Measurements from ENCODE around the gene CDH12. TPM values are rescaled to one million over a fixed set of nuclear protein-coding genes. Genes with fewer than 3 reads are reported as not detected.

Gene CDH12
- polyA plus RNA-seq, 2 of the 4 experiments (the other 2 are of a cell fraction) = 0.04 TPM; not detected in 1

- no peak for ATAC-seq
- ChIA-PET POLR2A (no interaction called here), CTCF (no interaction called here)
These were observed 1068.7 kb downstream of the CDH12 start for GRCh38 chr5:21784487-21784886.

GRCh38 chr5:21783074-21783679 lies 1070.0 kb downstream of the CDH12 start:
- 45% methylated on average over 6 of the region's 6 CpGs for WGBS (ENCODE audit: missing lambda C conversion rate)
- ATAC-seq (no peak), DNase-seq (ENCODE audit: low read depth in 1 of 2, low spot score in 1 of 2) (no peak), FAIRE-seq (no peak)
- no peak overlapping the region for H3K27ac ChIP-seq
- H3K9me3 ChIP-seq = no peaks in the 10 kb centered on the region
- H3K4me3 ChIP-seq = no peak overlapping the region
- TF ChIP-seq HOXB5 (CRISPR knock-in tag; IDR thresholded peaks at IDR 0.05) = no peak
- no peak for TF ChIP-seq HDAC2 (IDR thresholded peaks at IDR 0.05)
- H3K4me1 ChIP-seq = no peaks in the 10 kb centered on the region
- POLR2A ChIA-PET = no interaction called here
- CTCF ChIA-PET = no interaction called here
- H3K4me2 ChIP-seq = no peak overlapping the region

More at GRCh38 chr5:21784487-21784886, 1068.7 kb downstream of the CDH12 start:
- DNase-seq (ENCODE audit: low read depth in 1 of 2, low spot score in 1 of 2) = no peak
- no peak for FAIRE-seq
- no peaks in the 10 kb centered on the region for H3K4me1 ChIP-seq
- no peaks in the 10 kb centered on the region for H3K9me3 ChIP-seq
- TF ChIP-seq CTCF (IDR thresholded peaks at IDR 0.05) (no peak), HES2 (IDR thresholded peaks at IDR 0.05) (no peak), MAFK (IDR thresholded peaks at IDR 0.05; ENCODE audit: partially characterized antibody) (no peak), KDM1A (IDR thresholded peaks at IDR 0.05; ENCODE audit: low read depth) (no peak), ESRRA (IDR thresholded peaks at IDR 0.05; ENCODE audit: borderline replicate concordance, low read length) (no peak), CEBPB (IDR thresholded peaks at IDR 0.05) (no peak), TP53 (CRISPR knock-in tag; IDR thresholded peaks at IDR 0.05) (no peak), NR3C1 (IDR thresholded peaks at IDR 0.05) (no peak), EP300 (IDR thresholded peaks at IDR 0.05) (no peak)
- H3K4me3 ChIP-seq = no peak overlapping the region
- H3K27ac ChIP-seq = no peak overlapping the region
- no peak overlapping the region for H3K4me2 ChIP-seq
- 61% methylated on average over 1 of the region's 1 CpG for WGBS (ENCODE audit: missing lambda C conversion rate)

- CTCF ChIA-PET = no interaction called here
- H3K27ac ChIP-seq = no peak overlapping the region
- FAIRE-seq (no peak), ATAC-seq (no peak), DNase-seq (ENCODE audit: low read depth in 1 of 2, low spot score in 1 of 2) (no peak)
- H3K4me2 ChIP-seq = no peak overlapping the region
- POLR2A ChIA-PET = no interaction called here
- WGBS (ENCODE audit: missing lambda C conversion rate) = 35% methylated on average over 3 of the region's 3 CpGs
- no peak overlapping the region for H3K4me3 ChIP-seq
- H3K9me3 ChIP-seq = no peaks in the 10 kb centered on the region
- no peaks in the 10 kb centered on the region for H3K4me1 ChIP-seq
- no peak for TF ChIP-seq NFE2L2 (conservative IDR thresholded peaks at IDR 0.05; ENCODE audit: low read length)
These were observed 1076.7 kb downstream of the CDH12 start for GRCh38 chr5:21776466-21776865.

- ChIA-PET POLR2A (no interaction called here), CTCF (no interaction called here)
- FAIRE-seq = no peak
- ATAC-seq = no peak
- Histone ChIP-seq H3K27ac (no peak overlapping the region), H3K9me3 (no peaks in the 10 kb centered on the region), H3K4me1 (no peaks in the 10 kb centered on the region), H3K4me3 (no peak overlapping the region), H3K4me2 (no peak overlapping the region)
- peak in 1 of 2 experiments; percentile 11 for DNase-seq (ENCODE audit: low read depth in 1 of 2, low spot score in 1 of 2)
- TF ChIP-seq KDM1A (IDR thresholded peaks at IDR 0.05; ENCODE audit: low read depth) = no peak
- no peak for TF ChIP-seq SREBF2 (IDR thresholded peaks at IDR 0.05)
- TF ChIP-seq NFE2L2 (conservative IDR thresholded peaks at IDR 0.05; ENCODE audit: low read length) = no peak
- no peak for TF ChIP-seq ESRRA (IDR thresholded peaks at IDR 0.05; ENCODE audit: borderline replicate concordance, low read length)
- TF ChIP-seq PHF8 (IDR thresholded peaks at IDR 0.05; ENCODE audit: borderline replicate concordance, low read depth) = no peak
- 6% methylated on average over 1 of the region's 1 CpG for WGBS (ENCODE audit: missing lambda C conversion rate)
These were observed 1078.3 kb downstream of the CDH12 start for GRCh38 chr5:21774801-21775200.

GRCh38 chr5:21774281-21774680 lies 1078.9 kb downstream of the CDH12 start:
- Histone ChIP-seq H3K4me2 (no peak overlapping the region), H3K9me3 (no peaks in the 10 kb centered on the region), H3K4me3 (no peak overlapping the region), H3K4me1 (no peaks in the 10 kb centered on the region), H3K27ac (no peak overlapping the region)
- WGBS (ENCODE audit: missing lambda C conversion rate) = 14% methylated on average over 2 of the region's 2 CpGs
- FAIRE-seq (no peak), ATAC-seq (no peak), DNase-seq (ENCODE audit: low read depth in 1 of 2, low spot score in 1 of 2) (no peak)
- ChIA-PET CTCF (no interaction called here), POLR2A (no interaction called here)
- no peak for TF ChIP-seq KDM1A (IDR thresholded peaks at IDR 0.05; ENCODE audit: low read depth)
- no peak for TF ChIP-seq CTCF (IDR thresholded peaks at IDR 0.05)
- TF ChIP-seq ZSCAN20 (CRISPR knock-in tag; IDR thresholded peaks at IDR 0.05) = no peak
- TF ChIP-seq PBX3 (IDR thresholded peaks at IDR 0.05) = no peak
- TF ChIP-seq CBX8 (IDR thresholded peaks at IDR 0.05) = no peak
- no peak for TF ChIP-seq RNF2 (IDR thresholded peaks at IDR 0.05; ENCODE audit: borderline replicate concordance, low read depth)
- no peak for TF ChIP-seq JUN (IDR thresholded peaks at IDR 0.05)
- TF ChIP-seq FOXS1 (CRISPR knock-in tag; IDR thresholded peaks at IDR 0.05) = no peak
- no peak for TF ChIP-seq ELK1 (IDR thresholded peaks at IDR 0.05; ENCODE audit: low read depth, low read length)
- TF ChIP-seq CHD4 (IDR thresholded peaks at IDR 0.05; ENCODE audit: borderline replicate concordance) = no peak
